B cell (primary cell): ENCODE results near the gene SLC39A11. TPM values are rescaled to one million over a fixed set of nuclear protein-coding genes. Genes with fewer than 3 reads are reported as not detected.

Source experiments
- ATAC-seq: fragments of 200-7000 bp; cut with Tn5 transposase; one replicate; pipeline ENCODE4 v1.10.0; 2021; ENCODE audit warnings: low read depth, mild to moderate bottlenecking, moderate number of reproducible peaks, moderate library complexity
- CTCF ChIA-PET: fragments of 350-600 bp; sonication (Branson Sonifier 250); formaldehyde crosslinking; loops from one replicate; lab custom pipeline; 2021; ENCODE audit warnings: antibody characterized with exemption, inconsistent platforms; lab: Charles Lee
- POLR2A ChIA-PET: fragments of 350-600 bp; sonication (Branson Sonifier 250); formaldehyde crosslinking; loops from one replicate; lab custom pipeline; 2021; ENCODE audit warnings: antibody characterized with exemption; lab: Charles Lee
- DNase-seq: peaks from one replicate; pipeline ENCODE4 v3.0.0; 2013
- H2AFZ ChIP-seq: 2 replicates; pipeline ENCODE4 v1.6.1; 2012; ENCODE audit warnings: mild to moderate bottlenecking, low read depth, low read length; ENCODE audit not compliant: insufficient read depth, poor library complexity, severe bottlenecking
- H3K27ac ChIP-seq, 2 donors: 1 replicate in 1 of 2; 2 replicates in 1 of 2; pipeline ENCODE4 v1.5.1; 2012 to 2013; ENCODE audit warnings: low read length in 2 of 2, mild to moderate bottlenecking in 2 of 2, moderate library complexity in 1 of 2
- H3K27me3 ChIP-seq, 4 experiments: fragments of 200-600 bp in 1 of 4; sonication (generic) in 1 of 4; replicated peaks in 1 of 4; 1 replicate in 2 of 4; 2 replicates in 2 of 4; pipeline versions ENCODE4 v1.6.1 to v1.7.0; 2013 to 2016; ENCODE audit warnings: low read length in 3 of 4, mild to moderate bottlenecking in 2 of 4, mixed read lengths in 1 of 4, moderate library complexity in 1 of 4; ENCODE audit not compliant: insufficient read depth in 4 of 4, control insufficient read depth in 3 of 4; ENCODE audit errors: control extremely low read depth in 1 of 4
- H3K36me3 ChIP-seq, 2 experiments: replicated peaks in 1 of 2; 1 replicate in 1 of 2; 2 replicates in 1 of 2; pipeline versions ENCODE4 v1.6.1 to v1.7.1; 2013; ENCODE audit warnings: low read length in 1 of 2; ENCODE audit not compliant: insufficient read depth in 2 of 2, control insufficient read depth in 1 of 2; ENCODE audit errors: control extremely low read depth in 1 of 2, extremely low read depth in 1 of 2
- H3K4me1 ChIP-seq, 2 donors: fragments of 200-600 bp in 1 of 2; sonication (generic) in 1 of 2; 1 replicate in 1 of 2; 2 replicates in 1 of 2; pipeline versions ENCODE4 v1.5.1 to v1.6.1; 2013 to 2017; ENCODE audit warnings: low read length in 2 of 2; ENCODE audit not compliant: control insufficient read depth in 2 of 2, insufficient read depth in 2 of 2
- H3K4me2 ChIP-seq: replicated peaks from 2 replicates; pipeline ENCODE3; 2012; ENCODE audit warnings: mild to moderate bottlenecking, low read depth, low read length; ENCODE audit not compliant: poor library complexity, severe bottlenecking
- H3K4me3 ChIP-seq, 5 experiments: fragments of 200-600 bp in 1 of 5; sonication (generic) in 1 of 5; 1 replicate in 3 of 5; 2 replicates in 2 of 5; pipeline versions ENCODE4 v1.5.1 to v1.7.0; 2011 to 2016; ENCODE audit warnings: low read length in 4 of 5, mild to moderate bottlenecking in 4 of 5, low read depth in 2 of 5, control low read depth in 1 of 5, moderate library complexity in 1 of 5; ENCODE audit not compliant: insufficient read depth in 1 of 5; ENCODE audit errors: control extremely low read depth in 1 of 5, extremely low read depth in 1 of 5
- H3K79me2 ChIP-seq: fragments of 200-600 bp; sonication (generic); one replicate; pipeline ENCODE4 v1.6.0; 2016; ENCODE audit warnings: low read length; ENCODE audit not compliant: control insufficient read depth, insufficient read depth
- H3K9ac ChIP-seq: fragments of 200-600 bp; sonication (generic); 2 replicates; pipeline ENCODE4 v1.6.1; 2017; ENCODE audit warnings: mild to moderate bottlenecking, low read length, moderate library complexity
- H3K9me3 ChIP-seq, 3 donors: one replicate each; pipeline versions ENCODE4 v1.6.1 to v1.7.1; 2013; ENCODE audit warnings: low read length in 2 of 3; ENCODE audit not compliant: control insufficient read depth in 2 of 3, insufficient read depth in 1 of 3; ENCODE audit errors: control extremely low read depth in 1 of 3
- H4K20me1 ChIP-seq: 2 replicates; pipeline ENCODE4 v1.6.0; 2012; ENCODE audit warnings: mild to moderate bottlenecking, low read length; ENCODE audit not compliant: insufficient read depth, control insufficient read depth, poor library complexity, severe bottlenecking
- H3K27ac Mint-ChIP-seq: one replicate; pipeline ENCODE4 v1.8.0; 2021; ENCODE audit warnings: mixed read lengths
- H3K27me3 Mint-ChIP-seq: one replicate; pipeline ENCODE4 v1.8.0; 2021; ENCODE audit warnings: mixed read lengths
- H3K4me1 Mint-ChIP-seq: one replicate; pipeline ENCODE4 v1.8.0; 2021; ENCODE audit warnings: mixed read lengths
- H3K4me3 Mint-ChIP-seq: one replicate; pipeline ENCODE4 v1.8.0; 2021; ENCODE audit warnings: mixed read lengths
- H3K9me3 Mint-ChIP-seq: one replicate; pipeline ENCODE4 v1.8.0; 2022; ENCODE audit warnings: mixed read lengths; ENCODE audit not compliant: insufficient read depth
- EZH2 ChIP-seq: IDR thresholded peaks from 2 replicates; pipeline ENCODE4 v1.6.1; 2012; ENCODE audit warnings: borderline replicate concordance, low read depth, mild to moderate bottlenecking, moderate library complexity, low read length; ENCODE audit not compliant: insufficient read depth, poor library complexity, severe bottlenecking
- WGBS: methylation state at CpG from one replicate; pipeline ENCODE4 v1.1.5; 2013; ENCODE audit warnings: missing lambda C conversion rate; ENCODE audit not compliant: insufficient coverage; 5-methylcytosine and 5-hydroxymethylcytosine counted together
- intact Hi-C: fragments of 100-400 bp; cut with micrococcal nuclease; formaldehyde crosslinking; loops from one replicate; pipeline ENCODE4 v1.10.0; 2022
- polyA plus RNA-seq: library from polyadenylated mRNA; depleted of rRNA; stranded (reverse); fragments of >200 nt; gene quantifications from 2 replicates; pipeline ENCODE4 v1.2.3, GENCODE V29; 2012
- total RNA-seq, 2 donors: library from RNA; stranded (reverse); fragments of 120-200 nt in 1 of 2; gene quantifications; 1 replicate in 1 of 2; 2 replicates in 1 of 2; pipeline versions ENCODE4 v1.2.3 to v1.2.4, GENCODE V29; 2013 to 2022
- TF ChIP-seq, protein P1 (sequence below): fragments of 200-600 bp; IDR thresholded peaks from one replicate; pipeline ENCODE4 v1.8.0; 2022; ENCODE audit warnings: antibody characterized with exemption, mild to moderate bottlenecking

SLC39A11 gene
- total and polyA plus RNA-seq, 2 donors (not counting 1 experiment from before 2014, with no cell fraction given): 6.9 to 39.6 TPM

DNA sequence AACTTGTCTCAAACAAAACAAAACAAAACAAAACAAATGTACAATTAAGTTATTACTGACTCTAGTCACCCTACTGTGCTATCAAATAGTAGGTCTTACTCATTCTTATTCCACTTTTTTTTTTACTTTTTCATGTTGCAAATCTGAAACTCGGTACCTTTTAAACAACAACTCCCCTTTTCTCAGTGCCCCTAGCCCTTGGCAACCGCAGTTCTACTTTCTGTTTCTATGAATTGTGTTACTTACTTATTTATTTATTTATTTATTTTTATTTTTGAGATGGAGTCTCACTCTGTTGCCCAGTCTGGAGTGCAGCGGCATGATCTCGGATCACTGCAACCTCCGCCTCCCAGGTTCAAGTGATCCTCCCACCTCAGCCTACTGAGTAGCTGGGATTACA lies 104.0 kb downstream of the SLC39A11 start:
- Histone ChIP-seq H3K4me3 (no peak overlapping the region), H3K4me2 (no peak overlapping the region), H3K79me2 (no peaks in the 10 kb centered on the region), H3K4me1 (peaks cover 0 to 4% of the 10 kb centered on the region in 2 donors), H3K9me3 (no peaks in the 10 kb centered on the region), H2AFZ (no peak overlapping the region), H3K27me3 (no peaks in the 10 kb centered on the region), H3K27ac (no peak overlapping the region), H3K9ac (no peak overlapping the region), H3K36me3 (no peaks in the 10 kb centered on the region), H4K20me1 (no peaks in the 10 kb centered on the region)
- TF ChIP-seq EZH2: no peak
- TF ChIP-seq, protein P1, sequence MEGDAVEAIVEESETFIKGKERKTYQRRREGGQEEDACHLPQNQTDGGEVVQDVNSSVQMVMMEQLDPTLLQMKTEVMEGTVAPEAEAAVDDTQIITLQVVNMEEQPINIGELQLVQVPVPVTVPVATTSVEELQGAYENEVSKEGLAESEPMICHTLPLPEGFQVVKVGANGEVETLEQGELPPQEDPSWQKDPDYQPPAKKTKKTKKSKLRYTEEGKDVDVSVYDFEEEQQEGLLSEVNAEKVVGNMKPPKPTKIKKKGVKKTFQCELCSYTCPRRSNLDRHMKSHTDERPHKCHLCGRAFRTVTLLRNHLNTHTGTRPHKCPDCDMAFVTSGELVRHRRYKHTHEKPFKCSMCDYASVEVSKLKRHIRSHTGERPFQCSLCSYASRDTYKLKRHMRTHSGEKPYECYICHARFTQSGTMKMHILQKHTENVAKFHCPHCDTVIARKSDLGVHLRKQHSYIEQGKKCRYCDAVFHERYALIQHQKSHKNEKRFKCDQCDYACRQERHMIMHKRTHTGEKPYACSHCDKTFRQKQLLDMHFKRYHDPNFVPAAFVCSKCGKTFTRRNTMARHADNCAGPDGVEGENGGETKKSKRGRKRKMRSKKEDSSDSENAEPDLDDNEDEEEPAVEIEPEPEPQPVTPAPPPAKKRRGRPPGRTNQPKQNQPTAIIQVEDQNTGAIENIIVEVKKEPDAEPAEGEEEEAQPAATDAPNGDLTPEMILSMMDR: no peak
- Mint-ChIP-seq H3K27me3 (no peaks in the 10 kb centered on the region), H3K9me3 (no peaks in the 10 kb centered on the region), H3K4me3 (no peak overlapping the region), H3K4me1 (peaks cover 3% of the 10 kb centered on the region), H3K27ac (no peak overlapping the region)
- ChIA-PET POLR2A (no interaction called here), CTCF (interaction anchor here (0.6 kb wide), 1 partner anchor 536 kb away, joined by 3 read pairs; no protein-coding TSS in a partner anchor)
- no peak for DNase-seq
- intact Hi-C loops: loop anchor here (5.0 kb wide), 1 partner anchor 261 kb away; no protein-coding TSS in a partner anchor
- ATAC-seq: no peak
- no CpG with 5 or more reads among the region's 5 CpGs for WGBS

DNA sequence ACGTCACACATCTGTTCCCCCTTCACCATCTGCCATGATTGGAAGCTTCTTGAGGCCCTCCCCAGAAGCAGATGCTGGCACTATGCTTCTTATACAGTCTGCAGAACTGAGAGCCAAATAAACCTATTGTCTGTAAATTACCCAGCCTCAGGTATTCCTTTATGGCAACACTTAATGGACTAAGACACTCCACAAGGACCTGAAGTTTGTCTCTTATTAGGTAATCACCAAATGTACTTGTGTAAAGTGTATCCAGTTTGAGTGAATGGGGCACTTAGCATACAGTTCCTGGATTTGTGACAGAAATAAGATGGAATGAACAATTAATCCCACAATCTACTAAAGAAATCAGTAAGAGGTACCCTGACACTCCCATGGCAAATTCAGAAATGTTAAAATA lies 105.3 kb downstream of the SLC39A11 start:
- Mint-ChIP-seq H3K27me3 (no peaks in the 10 kb centered on the region), H3K27ac (no peak overlapping the region), H3K4me1 (peaks cover 3% of the 10 kb centered on the region), H3K9me3 (no peaks in the 10 kb centered on the region), H3K4me3 (no peak overlapping the region)
- ATAC-seq (no peak), DNase-seq (no peak)
- POLR2A ChIA-PET: no interaction called here
- Histone ChIP-seq H4K20me1 (no peaks in the 10 kb centered on the region), H3K79me2 (no peaks in the 10 kb centered on the region), H2AFZ (no peak overlapping the region), H3K27ac (no peak overlapping the region), H3K9ac (no peak overlapping the region), H3K4me1 (peaks cover 0 to 4% of the 10 kb centered on the region in 2 donors), H3K9me3 (no peaks in the 10 kb centered on the region), H3K4me3 (no peak overlapping the region), H3K4me2 (no peak overlapping the region), H3K27me3 (no peaks in the 10 kb centered on the region), H3K36me3 (no peaks in the 10 kb centered on the region)
- CTCF ChIA-PET: interaction anchor here (1.3 to 2.4 kb wide), 3 partner anchors 10 to 383 kb away, joined by 4 to 32 read pairs (median 7); no protein-coding TSS in a partner anchor
- intact Hi-C loops: loop anchor here (5.0 kb wide), 1 partner anchor 260 kb away; no protein-coding TSS in a partner anchor
- TF ChIP-seq EZH2: no peak
- TF ChIP-seq, protein P1: no peak
- 100% methylated on average over 1 of the region's 1 CpG for WGBS
